GM23338 (cell line): Measurements from ENCODE around the gene CCDC150. TPM values are rescaled to one million over a fixed set of nuclear protein-coding genes. Genes with fewer than 3 reads are reported as not detected.

Source experiments
- ATAC-seq: fragments of 200-7000 bp; cut with Tn5 transposase; 3 replicates; pipeline ENCODE4 v1.9.1; 2020
- DNase-seq: peaks from one replicate; pipeline ENCODE4 v3.0.0-alpha.2; 2015; ENCODE audit warnings: low spot score
- H2AFZ ChIP-seq: fragments of 200-600 bp; sonication (generic); 2 replicates; pipeline ENCODE4 v1.8.0; 2016; ENCODE audit warnings: antibody characterized with exemption, mild to moderate bottlenecking, moderate library complexity
- H3F3A ChIP-seq: fragments of 200-600 bp; sonication (generic); replicated peaks from 2 replicates; pipeline ENCODE4 v1.8.0; 2017; ENCODE audit warnings: antibody characterized with exemption, mixed run types, low read depth
- H3K27ac ChIP-seq: fragments of 200-600 bp; sonication (generic); 2 replicates; pipeline ENCODE4 v1.6.1; 2016; ENCODE audit warnings: low read depth
- H3K27me3 ChIP-seq: fragments of 200-600 bp; sonication (generic); 2 replicates; pipeline ENCODE4 v1.8.0; 2016; ENCODE audit warnings: mild to moderate bottlenecking, mixed run types, moderate library complexity; ENCODE audit not compliant: insufficient read depth
- H3K36me3 ChIP-seq: fragments of 200-600 bp; sonication (generic); 2 replicates; pipeline ENCODE4 v1.8.0; 2016; ENCODE audit warnings: mild to moderate bottlenecking; ENCODE audit not compliant: insufficient read depth
- H3K4me1 ChIP-seq: fragments of 200-600 bp; sonication (generic); 2 replicates; pipeline ENCODE4 v1.8.0; 2016; ENCODE audit warnings: mild to moderate bottlenecking, moderate library complexity; ENCODE audit not compliant: insufficient read depth
- H3K4me2 ChIP-seq: fragments of 200-600 bp; sonication (generic); 2 replicates; pipeline ENCODE4 v1.7.1; 2017; ENCODE audit warnings: mixed run types
- H3K4me3 ChIP-seq: fragments of 200-600 bp; sonication (generic); 2 replicates; pipeline ENCODE4 v1.6.1; 2016; ENCODE audit warnings: mixed run types
- H3K79me2 ChIP-seq: fragments of 200-600 bp; sonication (generic); replicated peaks from 2 replicates; pipeline ENCODE4 v1.8.0; 2017; ENCODE audit warnings: mild to moderate bottlenecking; ENCODE audit not compliant: insufficient read depth
- H3K9me2 ChIP-seq: fragments of 200-600 bp; sonication (generic); 2 replicates; pipeline ENCODE4 v1.8.0; 2017; ENCODE audit not compliant: insufficient read depth
- H4K20me1 ChIP-seq: fragments of 200-600 bp; sonication (generic); replicated peaks from 2 replicates; pipeline ENCODE4 v1.8.0; 2017; ENCODE audit warnings: mild to moderate bottlenecking; ENCODE audit not compliant: insufficient read depth
- H3K27ac Mint-ChIP-seq: 2 replicates; pipeline ENCODE4 v1.8.0; 2020; ENCODE audit warnings: inconsistent platforms, mild to moderate bottlenecking, moderate library complexity, mixed read lengths
- H3K27me3 Mint-ChIP-seq: 3 replicates; pipeline ENCODE4 v1.8.0; 2022; ENCODE audit warnings: low read depth, mild to moderate bottlenecking, moderate library complexity, mixed read lengths, inconsistent platforms; ENCODE audit not compliant: insufficient read depth, poor library complexity
- H3K36me3 Mint-ChIP-seq: 3 replicates; pipeline ENCODE4 v1.8.0; 2021; ENCODE audit warnings: low read depth, mild to moderate bottlenecking, inconsistent platforms, moderate library complexity, mixed read lengths
- H3K4me1 Mint-ChIP-seq: 3 replicates; pipeline ENCODE4 v1.8.0; 2020; ENCODE audit warnings: mild to moderate bottlenecking, inconsistent platforms, mixed read lengths
- H3K4me3 Mint-ChIP-seq: 3 replicates; pipeline ENCODE4 v1.8.0; 2021; ENCODE audit warnings: moderate library complexity, mild to moderate bottlenecking, inconsistent platforms, mixed read lengths
- H3K9me3 Mint-ChIP-seq: 3 replicates; pipeline ENCODE4 v1.8.0; 2020; ENCODE audit warnings: moderate library complexity, mild to moderate bottlenecking, inconsistent platforms, mixed read lengths
- CREB1 ChIP-seq: fragments of 250-450 bp; sonication (Bioruptor Pico); IDR thresholded peaks from 2 replicates; pipeline ENCODE4 v1.5.0; 2020; ENCODE audit warnings: low read depth, mild to moderate bottlenecking, moderate library complexity
- CTCF ChIP-seq, 2 experiments: fragments of 200-600 bp in 1 of 2; sonication (generic) in 1 of 2; conservative IDR thresholded peaks; 2 replicates each; pipeline versions ENCODE4 v1.5.1 to v1.6.1; 2016 to 2017; ENCODE audit warnings: antibody characterized with exemption in 2 of 2, low read depth in 2 of 2, mild to moderate bottlenecking in 2 of 2, moderate library complexity in 1 of 2
- ETS1 ChIP-seq: IDR thresholded peaks from 2 replicates; pipeline ENCODE4 v1.6.1; 2016; ENCODE audit warnings: antibody characterized with exemption
- EZH2 ChIP-seq: fragments of 200-600 bp; sonication (generic); IDR thresholded peaks from one replicate; pipeline ENCODE4 v1.8.0; 2017; ENCODE audit warnings: antibody characterized with exemption, mild to moderate bottlenecking, low read depth; ENCODE audit not compliant: unreplicated experiment
- EZH2phosphoT487 ChIP-seq: fragments of 200-600 bp; sonication (generic); IDR thresholded peaks from one replicate; pipeline ENCODE4 v1.8.1; 2018; ENCODE audit warnings: antibody characterized with exemption; ENCODE audit not compliant: unreplicated experiment
- JUNB ChIP-seq: IDR thresholded peaks from one replicate; pipeline ENCODE4 v1.6.1; 2016; ENCODE audit warnings: antibody characterized with exemption; ENCODE audit not compliant: unreplicated experiment
- NANOG ChIP-seq: IDR thresholded peaks from 2 replicates; pipeline ENCODE4 v1.6.1; 2016; ENCODE audit warnings: antibody characterized with exemption, borderline replicate concordance
- POLR2AphosphoS5 ChIP-seq: IDR thresholded peaks from 2 replicates; pipeline ENCODE4 v1.6.1; 2016; ENCODE audit warnings: antibody characterized with exemption, low read depth
- REST ChIP-seq: IDR thresholded peaks from one replicate; pipeline ENCODE4 v1.6.1; 2018; ENCODE audit warnings: antibody characterized with exemption; ENCODE audit not compliant: unreplicated experiment
- STAT1 ChIP-seq: IDR thresholded peaks from one replicate; pipeline ENCODE4 v1.6.1; 2016; ENCODE audit warnings: antibody characterized with exemption; ENCODE audit not compliant: unreplicated experiment
- ZNF114 ChIP-seq: fragments of 250-450 bp; sonication (Bioruptor Pico); IDR thresholded peaks from 2 replicates; pipeline ENCODE4 v1.5.0; 2020; ENCODE audit warnings: mild to moderate bottlenecking, moderate library complexity
- ZNF331 ChIP-seq: fragments of 250-450 bp; sonication (Bioruptor Pico); IDR thresholded peaks from 2 replicates; pipeline ENCODE4 v1.5.0; 2020; ENCODE audit warnings: low read depth, mild to moderate bottlenecking, moderate library complexity
- ZNF462 ChIP-seq: fragments of 250-450 bp; sonication (Bioruptor Pico); IDR thresholded peaks from 2 replicates; pipeline ENCODE4 v1.5.0; 2020; ENCODE audit warnings: mild to moderate bottlenecking, moderate library complexity
- polyA plus RNA-seq: library from polyadenylated mRNA; unstranded; fragments of >200 nt; fragmentation: Nextera tagmentation; extraction: Ambion mirVana; gene quantifications from 2 replicates; pipeline ENCODE4 v1.2.1, GENCODE V29; 2016
- total RNA-seq: library from RNA; depleted of rRNA; stranded (reverse); fragments of >200 nt; shearing (Covaris generic); gene quantifications from 2 replicates; pipeline ENCODE4 v1.2.3, GENCODE V29; 2014

CCDC150 gene
- total and polyA plus RNA-seq, 2 experiments from 2014 or later, result 56.3 to 68.3 TPM

- H3K9me3 Mint-ChIP-seq, result peaks cover 10% of the 10 kb centered on the region; the same call in 2 of the 3 replicates
- Histone ChIP-seq H3F3A (no peaks in the 10 kb centered on the region), H3K4me1 (no peaks in the 10 kb centered on the region), H3K79me2 (peaks cover 5% of the 10 kb centered on the region; the same call in 1 of the 2 replicates), H3K9me2 (no peaks in the 10 kb centered on the region), H3K27ac (no peak overlapping the region), H4K20me1 (no peaks in the 10 kb centered on the region), H3K4me2 (no peak overlapping the region), H3K4me3 (no peak overlapping the region), H2AFZ (no peak overlapping the region), H3K27me3 (no peaks in the 10 kb centered on the region), H3K36me3 (peaks cover 28% of the 10 kb centered on the region)
- no peak overlapping the region for H3K27ac Mint-ChIP-seq
- H3K36me3 Mint-ChIP-seq, result peaks cover 77% of the 10 kb centered on the region
- DNase-seq (no peak), ATAC-seq (no peak)
- no peak overlapping the region for H3K4me3 Mint-ChIP-seq
- H3K27me3 Mint-ChIP-seq, result no peaks in the 10 kb centered on the region
- no peaks in the 10 kb centered on the region for H3K4me1 Mint-ChIP-seq
- no peak for TF ChIP-seq STAT1
- TF ChIP-seq JUNB, result no peak
- no peak for TF ChIP-seq EZH2
- TF ChIP-seq ZNF331 (CRISPR knock-in tag), result no peak
- TF ChIP-seq CREB1 (CRISPR knock-in tag), result no peak
- no peak for TF ChIP-seq ZNF462 (CRISPR knock-in tag)
- no peak for TF ChIP-seq ZNF114 (CRISPR knock-in tag)
- TF ChIP-seq EZH2phosphoT487, result no peak
- no peak for TF ChIP-seq NANOG
- no peak for TF ChIP-seq CTCF (conservative IDR thresholded peaks at IDR 0.05; ENCODE audit: low read depth in 2 of 2)
- TF ChIP-seq POLR2AphosphoS5, result no peak
- no peak for TF ChIP-seq REST
- no peak for TF ChIP-seq ETS1
These were observed 97.5 kb downstream of the CCDC150 start for GRCh38 chr2:196737046-196737445.
